ENCODE data around the gene TMCO6.
"Not testable (repeated sequence)": the region's sequence is repeated elsewhere in the genome, so short reads cannot be mapped to it uniquely, and the experiment has no call there.

GRCh38 chr5:140660371-140660770 is 21.1 kb downstream of the TMCO6 start:
- not testable (repeated sequence) for TF ChIP-seq KAT7 (CRISPR knock-in tag; IDR thresholded peaks at IDR 0.05; ENCODE audit: borderline replicate concordance); CTCF (IDR thresholded peaks at IDR 0.05); PREB (CRISPR knock-in tag; IDR thresholded peaks at IDR 0.05; ENCODE audit: borderline replicate concordance); CREB1 (CRISPR knock-in tag; IDR thresholded peaks at IDR 0.05); ZBTB43 (CRISPR knock-in tag; IDR thresholded peaks at IDR 0.05); ZNF423 (CRISPR knock-in tag; IDR thresholded peaks at IDR 0.05); ATF2 (CRISPR knock-in tag; IDR thresholded peaks at IDR 0.05; ENCODE audit: borderline replicate concordance, low read depth); NR3C1 (CRISPR knock-in tag; conservative IDR thresholded peaks at IDR 0.05; ENCODE audit: low read depth)
